DND-41 (cell line): Measurements from ENCODE around the gene KRTAP6-1.

Experiments
- ATAC-seq: fragments of 200-7000 bp; cut with Tn5 transposase; 3 replicates; pipeline ENCODE4 v1.9.1; 2021; ENCODE audit warnings: low read depth; ENCODE audit not compliant: insufficient read depth
- DNase-seq: peaks from one replicate; pipeline ENCODE4 v3.0.0-alpha.2; 2020
- H2AFZ ChIP-seq: 2 replicates; pipeline ENCODE4 v1.6.0; 2012; ENCODE audit warnings: low read depth, low read length
- H3K27ac ChIP-seq: 2 replicates; pipeline ENCODE4 v1.5.1; 2012; ENCODE audit warnings: low read length, inconsistent platforms
- H3K27me3 ChIP-seq: fragments of 200-600 bp; sonication (generic); 2 replicates; pipeline ENCODE4 v1.6.0; 2012; ENCODE audit warnings: low read length, mild to moderate bottlenecking, inconsistent platforms; ENCODE audit not compliant: insufficient read depth, poor library complexity
- H3K36me3 ChIP-seq: 2 replicates; pipeline ENCODE4 v1.5.1; 2012; ENCODE audit warnings: low read length, inconsistent platforms; ENCODE audit not compliant: insufficient read depth
- H3K4me1 ChIP-seq: 2 replicates; pipeline ENCODE4 v1.5.1; 2012; ENCODE audit warnings: mild to moderate bottlenecking, low read length; ENCODE audit not compliant: insufficient read depth
- H3K4me2 ChIP-seq: 2 replicates; pipeline ENCODE4 v1.6.0; 2012; ENCODE audit warnings: mild to moderate bottlenecking, moderate library complexity, low read length, inconsistent platforms; ENCODE audit not compliant: insufficient read depth
- H3K4me3 ChIP-seq, 2 experiments: fragments of 200-600 bp in 1 of 2; shearing (Covaris generic) in 1 of 2; 2 replicates each; pipeline ENCODE4 v1.5.1; 2012 to 2016; ENCODE audit warnings: inconsistent platforms in 2 of 2, low read length in 2 of 2, mild to moderate bottlenecking in 2 of 2, low read depth in 1 of 2, moderate library complexity in 1 of 2
- H3K79me2 ChIP-seq: 2 replicates; pipeline ENCODE4 v1.6.0; 2012; ENCODE audit warnings: low read length, inconsistent platforms; ENCODE audit not compliant: insufficient read depth
- H3K9ac ChIP-seq: 2 replicates; pipeline ENCODE4 v1.6.0; 2012; ENCODE audit warnings: low read depth, mild to moderate bottlenecking, inconsistent platforms, low read length, moderate library complexity
- H3K9me3 ChIP-seq: 2 replicates; pipeline ENCODE4 v1.5.1; 2012; ENCODE audit warnings: low read length, moderate library complexity, mild to moderate bottlenecking, inconsistent platforms; ENCODE audit not compliant: insufficient read depth, severe bottlenecking
- H4K20me1 ChIP-seq: 2 replicates; pipeline ENCODE4 v1.6.0; 2012; ENCODE audit warnings: low read length; ENCODE audit not compliant: insufficient read depth
- EZH2 ChIP-seq: IDR thresholded peaks from 3 replicates; pipeline ENCODE4 v1.6.1; 2012; ENCODE audit warnings: borderline replicate concordance, low read depth, mild to moderate bottlenecking, moderate library complexity, low read length, inconsistent platforms; ENCODE audit not compliant: severe bottlenecking
- TF ChIP-seq, protein P1 (sequence below): IDR thresholded peaks from 2 replicates; pipeline ENCODE4 v1.5.1; 2012; ENCODE audit warnings: borderline replicate concordance, low read length, moderate library complexity, mild to moderate bottlenecking; ENCODE audit not compliant: poor library complexity, severe bottlenecking; ENCODE audit errors: extremely low read depth

KRTAP6-1 gene, protein sequence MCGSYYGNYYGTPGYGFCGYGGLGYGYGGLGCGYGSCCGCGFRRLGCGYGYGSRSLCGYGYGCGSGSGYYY

DNA sequence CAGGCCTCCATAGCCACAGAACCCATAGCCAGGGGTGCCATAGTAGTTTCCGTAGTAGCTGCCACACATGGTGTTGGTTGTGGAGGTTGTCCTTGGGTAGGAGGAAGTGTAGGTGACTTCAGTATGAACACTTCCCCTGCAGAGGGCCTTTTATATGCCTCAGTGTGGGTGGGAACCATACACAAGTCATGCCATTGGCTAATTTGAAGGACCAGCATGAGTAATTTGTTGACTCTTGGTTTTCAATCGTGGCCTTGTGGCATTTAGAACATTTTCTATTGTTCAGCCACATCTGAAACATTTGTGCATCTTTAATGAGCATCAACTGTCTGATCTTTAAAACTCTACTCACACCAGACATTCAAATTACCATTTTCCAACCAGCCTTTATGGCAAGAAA is at the start of gene KRTAP6-1:
TSS of gene KRTAP6-1 (minus strand) at position 95 of the 400 bp plus-strand sequence. CDS start at position 69, 26 bp downstream.
- ATAC-seq (no peak), DNase-seq (no peak)
- Histone ChIP-seq H2AFZ (no peak within 1 kb of the TSS), H3K9ac (no peak within 1 kb of the TSS), H3K79me2 (no peaks in the 10 kb centered on the region), H3K27ac (no peak within 1 kb of the TSS), H3K4me1 (no peaks in the 10 kb centered on the region), H3K4me2 (no peak within 1 kb of the TSS), H4K20me1 (no peaks in the 10 kb centered on the region), H3K27me3 (no peaks in the 10 kb centered on the region), H3K4me3 (no peak within 1 kb of the TSS), H3K9me3 (no peaks in the 10 kb centered on the region), H3K36me3 (no peaks in the 10 kb centered on the region)
- no peak for TF ChIP-seq EZH2
- TF ChIP-seq, protein P1, sequence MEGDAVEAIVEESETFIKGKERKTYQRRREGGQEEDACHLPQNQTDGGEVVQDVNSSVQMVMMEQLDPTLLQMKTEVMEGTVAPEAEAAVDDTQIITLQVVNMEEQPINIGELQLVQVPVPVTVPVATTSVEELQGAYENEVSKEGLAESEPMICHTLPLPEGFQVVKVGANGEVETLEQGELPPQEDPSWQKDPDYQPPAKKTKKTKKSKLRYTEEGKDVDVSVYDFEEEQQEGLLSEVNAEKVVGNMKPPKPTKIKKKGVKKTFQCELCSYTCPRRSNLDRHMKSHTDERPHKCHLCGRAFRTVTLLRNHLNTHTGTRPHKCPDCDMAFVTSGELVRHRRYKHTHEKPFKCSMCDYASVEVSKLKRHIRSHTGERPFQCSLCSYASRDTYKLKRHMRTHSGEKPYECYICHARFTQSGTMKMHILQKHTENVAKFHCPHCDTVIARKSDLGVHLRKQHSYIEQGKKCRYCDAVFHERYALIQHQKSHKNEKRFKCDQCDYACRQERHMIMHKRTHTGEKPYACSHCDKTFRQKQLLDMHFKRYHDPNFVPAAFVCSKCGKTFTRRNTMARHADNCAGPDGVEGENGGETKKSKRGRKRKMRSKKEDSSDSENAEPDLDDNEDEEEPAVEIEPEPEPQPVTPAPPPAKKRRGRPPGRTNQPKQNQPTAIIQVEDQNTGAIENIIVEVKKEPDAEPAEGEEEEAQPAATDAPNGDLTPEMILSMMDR = no peak

DNA sequence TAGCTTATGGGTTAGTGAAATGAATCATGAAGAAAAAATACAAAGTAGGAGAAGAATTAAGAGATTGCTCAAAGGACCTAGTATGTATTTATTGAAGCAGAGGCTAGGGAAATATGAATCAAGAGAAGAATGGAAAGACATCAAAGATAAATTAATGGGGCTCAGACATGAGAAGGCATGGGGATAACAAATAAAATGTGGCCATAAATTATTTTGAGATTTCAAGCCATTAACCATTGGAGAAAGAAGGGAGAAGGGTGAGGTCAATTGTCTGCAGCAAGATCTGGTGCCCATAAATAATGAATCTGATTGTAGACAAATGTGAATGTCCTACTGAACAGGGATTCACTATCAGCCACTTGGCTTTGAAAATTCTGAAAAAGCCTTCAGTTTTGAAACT is 39.2 kb upstream of the KRTAP6-1 start:
- H3K79me2 ChIP-seq = no peaks in the 10 kb centered on the region
- no peak overlapping the region for H3K4me2 ChIP-seq
- no peaks in the 10 kb centered on the region for H3K4me1 ChIP-seq
- H3K36me3 ChIP-seq = no peaks in the 10 kb centered on the region
- H4K20me1 ChIP-seq = no peaks in the 10 kb centered on the region
- H3K27ac ChIP-seq = no peak overlapping the region
- H3K9me3 ChIP-seq = no peaks in the 10 kb centered on the region
- H3K27me3 ChIP-seq = no peaks in the 10 kb centered on the region
- ATAC-seq (no peak), DNase-seq (no peak)
- H3K4me3 ChIP-seq = no peak overlapping the region
- TF ChIP-seq, protein P1 = no peak
- no peak for TF ChIP-seq EZH2
- H2AFZ ChIP-seq = no peak overlapping the region
- H3K9ac ChIP-seq = no peak overlapping the region

DNA sequence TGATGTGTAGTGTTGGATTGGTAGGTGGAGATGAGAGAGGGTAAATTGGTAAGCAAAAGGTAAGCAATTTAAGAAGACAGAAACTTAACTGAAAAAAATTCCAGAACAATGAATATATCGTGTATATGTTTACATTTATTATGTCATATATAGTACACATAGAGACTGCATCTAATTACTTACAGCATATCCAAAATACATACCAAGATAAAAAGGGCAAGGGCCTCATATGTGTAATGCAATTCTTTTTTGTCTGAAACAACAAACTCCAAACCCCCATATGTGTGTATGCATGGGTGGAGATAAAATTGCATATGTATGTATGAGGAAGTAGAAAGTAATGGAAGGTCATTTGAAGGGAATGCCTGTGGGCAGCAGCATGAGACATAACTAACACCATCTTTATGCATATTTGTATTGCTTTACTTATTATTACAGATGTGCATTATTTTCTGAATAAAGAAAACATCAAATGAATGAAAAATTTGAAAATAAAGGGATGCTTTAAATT is 33.2 kb upstream of the KRTAP6-1 start:
- Histone ChIP-seq H3K4me2 (no peak overlapping the region), H3K27ac (no peak overlapping the region), H3K27me3 (no peaks in the 10 kb centered on the region), H3K36me3 (no peaks in the 10 kb centered on the region), H3K4me3 (no peak overlapping the region), H3K9ac (no peak overlapping the region), H4K20me1 (no peaks in the 10 kb centered on the region), H3K4me1 (no peaks in the 10 kb centered on the region), H3K79me2 (no peaks in the 10 kb centered on the region), H3K9me3 (no peaks in the 10 kb centered on the region), H2AFZ (no peak overlapping the region)
- ATAC-seq (no peak), DNase-seq (no peak)
- TF ChIP-seq EZH2 = no peak
- TF ChIP-seq, protein P1 = no peak
